HG02798 (cell line): ENCODE data around the gene CHL1.
A peak's percentile ranks its signal among the peaks of the same experiment; 100 is the strongest.

Source experiments
- ATAC-seq: cut with Tn5 transposase; IDR thresholded peaks from one replicate; pipeline ENCODE4 v1.9.1; 2021; ENCODE audit warnings: mild to moderate bottlenecking; ENCODE audit not compliant: unreplicated experiment, poor library complexity

Gene CHL1

GRCh38 chr3:447671-448070, 251.1 kb downstream of the CHL1 start:
- ATAC-seq, result no peak

- no peak for ATAC-seq
Measured at GRCh38 chr3:449711-450110, 253.1 kb downstream of the CHL1 start.

- no peak for ATAC-seq
Measured at GRCh38 chr3:452221-452620, 255.7 kb downstream of the CHL1 start.

- no peak for ATAC-seq
Measured at GRCh38 chr3:453106-453505, 256.5 kb downstream of the CHL1 start.

- ATAC-seq, result no peak
Measured at GRCh38 chr3:454986-455385, 258.4 kb downstream of the CHL1 start.

- ATAC-seq, result no peak
Measured at GRCh38 chr3:458124-458523, 261.6 kb downstream of the CHL1 start.

- peak; percentile 38 for ATAC-seq
Measured at GRCh38 chr3:458653-459310, 262.2 kb downstream of the CHL1 start.
